ENCODE data around the gene BPIFB2.

GRCh38 chr20:32966382-32966781 is 41.1 kb upstream of the BPIFB2 start:
- TF ChIP-seq CTCF (IDR thresholded peaks at IDR 0.05) (no peak), POLR2A (IDR thresholded peaks at IDR 0.05) (no peak)
